ENCODE measurements around the gene ARX.

DNA sequence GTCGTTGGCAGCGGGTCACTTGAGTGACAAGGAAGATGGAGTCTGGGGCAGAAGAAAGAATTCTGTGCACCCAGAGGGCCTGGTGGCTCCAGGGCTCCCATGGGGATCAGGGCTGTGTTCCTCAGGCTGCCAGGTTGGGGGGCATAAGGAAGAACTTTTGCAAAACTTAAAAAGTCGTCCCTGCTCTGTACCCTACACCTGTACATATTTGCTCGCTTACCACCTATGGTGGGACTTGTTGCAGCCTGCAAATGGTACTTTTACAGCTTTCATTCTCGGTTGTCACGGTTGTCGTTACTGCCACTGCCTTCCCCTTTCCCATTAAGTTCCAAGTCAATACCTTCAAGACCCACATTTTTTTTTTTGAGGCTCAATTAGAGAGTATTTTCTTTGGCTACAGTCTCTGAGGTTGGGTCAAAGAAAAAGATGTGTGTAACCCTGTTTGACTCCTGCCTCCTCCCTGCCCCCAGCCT, 9.1 kb downstream of the ARX start:
- TF ChIP-seq OSR1 (CRISPR knock-in tag; IDR thresholded peaks at IDR 0.05) (no peak), BACH2 (CRISPR knock-in tag; IDR thresholded peaks at IDR 0.05; ENCODE audit: borderline replicate concordance) (no peak), SNAI2 (CRISPR knock-in tag; IDR thresholded peaks at IDR 0.05) (no peak), RARB (CRISPR knock-in tag; IDR thresholded peaks at IDR 0.05) (no peak), GLIS3 (CRISPR knock-in tag; IDR thresholded peaks at IDR 0.05) (no peak)
- TF ChIP-seq, protein P1, sequence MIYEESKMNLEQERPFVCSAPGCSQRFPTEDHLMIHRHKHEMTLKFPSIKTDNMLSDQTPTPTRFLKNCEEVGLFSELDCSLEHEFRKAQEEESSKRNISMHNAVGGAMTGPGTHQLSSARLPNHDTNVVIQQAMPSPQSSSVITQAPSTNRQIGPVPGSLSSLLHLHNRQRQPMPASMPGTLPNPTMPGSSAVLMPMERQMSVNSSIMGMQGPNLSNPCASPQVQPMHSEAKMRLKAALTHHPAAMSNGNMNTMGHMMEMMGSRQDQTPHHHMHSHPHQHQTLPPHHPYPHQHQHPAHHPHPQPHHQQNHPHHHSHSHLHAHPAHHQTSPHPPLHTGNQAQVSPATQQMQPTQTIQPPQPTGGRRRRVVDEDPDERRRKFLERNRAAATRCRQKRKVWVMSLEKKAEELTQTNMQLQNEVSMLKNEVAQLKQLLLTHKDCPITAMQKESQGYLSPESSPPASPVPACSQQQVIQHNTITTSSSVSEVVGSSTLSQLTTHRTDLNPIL (CRISPR knock-in tag; IDR thresholded peaks at IDR 0.05; ENCODE audit: low read depth), result no peak
